Measurements from ENCODE around the gene PIGS.

PIGS gene

GRCh38 chr17:28547623-28548416 lies 23.5 kb downstream of the PIGS start:
- no peaks in the 10 kb centered on the region for H3K9me3 ChIP-seq (ENCODE audit: control extremely low read depth in 1 of 5, control insufficient read depth in 4 of 5, insufficient read depth in 2 of 5, low read depth in 1 of 5, low read length in 4 of 5)
- peaks cover 2 to 34% (median 25%) of the 10 kb centered on the region in 4 experiments for H3K4me1 ChIP-seq (ENCODE audit: control extremely low read depth in 1 of 4, control insufficient read depth in 4 of 4, insufficient read depth in 4 of 4, low read length in 3 of 4)
- peaks cover 0 to 11% (median 0%) of the 10 kb centered on the region in 4 experiments for H3K36me3 ChIP-seq (ENCODE audit: control insufficient read depth in 4 of 4, insufficient read depth in 4 of 4, low read length in 3 of 4)
- POLR2A ChIA-PET: interaction anchor here (0.9 kb wide), 1 partner anchor 44 kb away, joined by 4 read pairs; no protein-coding TSS in a partner anchor
- no peaks in the 10 kb centered on the region for H3K27me3 ChIP-seq (replicated peaks in 2 of 5; ENCODE audit: control insufficient read depth in 4 of 5, insufficient read depth in 5 of 5, low read length in 4 of 5)
- CTCF ChIA-PET: interaction anchor here (0.6 to 4.4 kb wide), 19 partner anchors 9 to 82 kb away, joined by 3 to 32 read pairs (median 5); partner anchors contain the start of gene PIGS
- DNase-seq: peak; percentile 63 to 89 (median 82)
- peak overlapping the region in 1 of 7 experiments; percentile 1 for H3K4me3 ChIP-seq (ENCODE audit: control insufficient read depth in 1 of 7, extremely low read depth in 1 of 7, insufficient read depth in 4 of 7, low read depth in 2 of 7, low read length in 6 of 7)
- WGBS (ENCODE audit: insufficient coverage): 27% methylated on average over 22 of the region's 26 CpGs
- peak overlapping the region in 1 of 2 experiments; percentile 45 for H3K27ac ChIP-seq (ENCODE audit: insufficient read depth in 1 of 2, low read depth in 1 of 2, low read length in 2 of 2, poor library complexity in 1 of 2, severe bottlenecking in 2 of 2)

- peaks cover 0 to 11% (median 0%) of the 10 kb centered on the region in 4 experiments for H3K36me3 ChIP-seq (ENCODE audit: control insufficient read depth in 4 of 4, insufficient read depth in 4 of 4, low read length in 3 of 4)
- no peaks in the 10 kb centered on the region for H3K9me3 ChIP-seq (ENCODE audit: control extremely low read depth in 1 of 5, control insufficient read depth in 4 of 5, insufficient read depth in 2 of 5, low read depth in 1 of 5, low read length in 4 of 5)
- H3K4me1 ChIP-seq (ENCODE audit: control extremely low read depth in 1 of 4, control insufficient read depth in 4 of 4, insufficient read depth in 4 of 4, low read length in 3 of 4): peaks cover 2 to 34% (median 22%) of the 10 kb centered on the region in 4 experiments
- ChIA-PET POLR2A (interaction anchor here (0.9 kb wide), 1 partner anchor 44 kb away, joined by 4 read pairs; no protein-coding TSS in a partner anchor), CTCF (interaction anchor here (0.6 to 4.4 kb wide), 16 partner anchors 10 to 67 kb away, joined by 3 to 32 read pairs (median 5); partner anchors contain the start of gene PIGS)
- peak overlapping the region in 1 of 7 experiments; percentile 1 for H3K4me3 ChIP-seq (ENCODE audit: control insufficient read depth in 1 of 7, extremely low read depth in 1 of 7, insufficient read depth in 4 of 7, low read depth in 2 of 7, low read length in 6 of 7)
- DNase-seq: no peak
- no peaks in the 10 kb centered on the region for H3K27me3 ChIP-seq (replicated peaks in 2 of 5; ENCODE audit: control insufficient read depth in 4 of 5, insufficient read depth in 5 of 5, low read length in 4 of 5)
- 91% methylated on average over 11 of the region's 14 CpGs for WGBS (ENCODE audit: insufficient coverage)
- H3K27ac ChIP-seq (ENCODE audit: insufficient read depth in 1 of 2, low read depth in 1 of 2, low read length in 2 of 2, poor library complexity in 1 of 2, severe bottlenecking in 2 of 2): no peak overlapping the region
Measured at GRCh38 chr17:28547096-28547622, 24.2 kb downstream of the PIGS start.

GRCh38 chr17:28545787-28546415 lies 25.4 kb downstream of the PIGS start:
- H3K4me1 ChIP-seq (ENCODE audit: control extremely low read depth in 1 of 4, control insufficient read depth in 4 of 4, insufficient read depth in 4 of 4, low read length in 3 of 4): peaks cover 2 to 24% (median 16%) of the 10 kb centered on the region in 4 experiments
- H3K4me3 ChIP-seq (ENCODE audit: control insufficient read depth in 1 of 7, extremely low read depth in 1 of 7, insufficient read depth in 4 of 7, low read depth in 2 of 7, low read length in 6 of 7): no peak overlapping the region
- 97% methylated on average over 4 of the region's 6 CpGs for WGBS (ENCODE audit: insufficient coverage)
- no peaks in the 10 kb centered on the region for H3K27me3 ChIP-seq (replicated peaks in 2 of 5; ENCODE audit: control insufficient read depth in 4 of 5, insufficient read depth in 5 of 5, low read length in 4 of 5)
- POLR2A ChIA-PET: interaction anchor here (0.6 kb wide), 1 partner anchor 20 kb away, joined by 3 read pairs; no protein-coding TSS in a partner anchor
- peaks cover 0 to 11% (median 0%) of the 10 kb centered on the region in 4 experiments for H3K36me3 ChIP-seq (ENCODE audit: control insufficient read depth in 4 of 4, insufficient read depth in 4 of 4, low read length in 3 of 4)
- CTCF ChIA-PET: interaction anchor here (1.0 to 4.4 kb wide), 4 partner anchors 10 to 57 kb away, joined by 3 to 32 read pairs (median 14); no protein-coding TSS in a partner anchor
- no peak overlapping the region for H3K27ac ChIP-seq (ENCODE audit: insufficient read depth in 1 of 2, low read depth in 1 of 2, low read length in 2 of 2, poor library complexity in 1 of 2, severe bottlenecking in 2 of 2)
- no peak for DNase-seq
- no peaks in the 10 kb centered on the region for H3K9me3 ChIP-seq (ENCODE audit: control extremely low read depth in 1 of 5, control insufficient read depth in 4 of 5, insufficient read depth in 2 of 5, low read depth in 1 of 5, low read length in 4 of 5)

GRCh38 chr17:28545141-28545503 lies 26.2 kb downstream of the PIGS start:
- no peaks in the 10 kb centered on the region for H3K27me3 ChIP-seq (replicated peaks in 2 of 5; ENCODE audit: control insufficient read depth in 4 of 5, insufficient read depth in 5 of 5, low read length in 4 of 5)
- ChIA-PET POLR2A (no interaction called here), CTCF (interaction anchor here (3.8 kb wide), 1 partner anchor 9 kb away, joined by 23 read pairs; no protein-coding TSS in a partner anchor)
- peaks cover 0 to 11% (median 0%) of the 10 kb centered on the region in 4 experiments for H3K36me3 ChIP-seq (ENCODE audit: control insufficient read depth in 4 of 4, insufficient read depth in 4 of 4, low read length in 3 of 4)
- H3K9me3 ChIP-seq (ENCODE audit: control extremely low read depth in 1 of 5, control insufficient read depth in 4 of 5, insufficient read depth in 2 of 5, low read depth in 1 of 5, low read length in 4 of 5): no peaks in the 10 kb centered on the region
- WGBS (ENCODE audit: insufficient coverage): 89% methylated on average over 2 of the region's 2 CpGs
- no peak overlapping the region for H3K4me3 ChIP-seq (ENCODE audit: control insufficient read depth in 1 of 7, extremely low read depth in 1 of 7, insufficient read depth in 4 of 7, low read depth in 2 of 7, low read length in 6 of 7)
- DNase-seq: no peak
- peaks cover 0 to 22% (median 16%) of the 10 kb centered on the region in 4 experiments for H3K4me1 ChIP-seq (ENCODE audit: control extremely low read depth in 1 of 4, control insufficient read depth in 4 of 4, insufficient read depth in 4 of 4, low read length in 3 of 4)
- H3K27ac ChIP-seq (ENCODE audit: insufficient read depth in 1 of 2, low read depth in 1 of 2, low read length in 2 of 2, poor library complexity in 1 of 2, severe bottlenecking in 2 of 2): no peak overlapping the region

GRCh38 chr17:28544402-28545140 lies 26.8 kb downstream of the PIGS start:
- H3K27me3 ChIP-seq (replicated peaks in 2 of 5; ENCODE audit: control insufficient read depth in 4 of 5, insufficient read depth in 5 of 5, low read length in 4 of 5): no peaks in the 10 kb centered on the region
- peaks cover 0 to 16% (median 14%) of the 10 kb centered on the region in 4 experiments for H3K4me1 ChIP-seq (ENCODE audit: control extremely low read depth in 1 of 4, control insufficient read depth in 4 of 4, insufficient read depth in 4 of 4, low read length in 3 of 4)
- 100% methylated on average over 1 of the region's 4 CpGs for WGBS (ENCODE audit: insufficient coverage)
- H3K9me3 ChIP-seq (ENCODE audit: control extremely low read depth in 1 of 5, control insufficient read depth in 4 of 5, insufficient read depth in 2 of 5, low read depth in 1 of 5, low read length in 4 of 5): no peaks in the 10 kb centered on the region
- no peak overlapping the region for H3K4me3 ChIP-seq (ENCODE audit: control insufficient read depth in 1 of 7, extremely low read depth in 1 of 7, insufficient read depth in 4 of 7, low read depth in 2 of 7, low read length in 6 of 7)
- H3K36me3 ChIP-seq (ENCODE audit: control insufficient read depth in 4 of 4, insufficient read depth in 4 of 4, low read length in 3 of 4): peaks cover 0 to 11% (median 0%) of the 10 kb centered on the region in 4 experiments
- DNase-seq: no peak
- POLR2A ChIA-PET: no interaction called here
- H3K27ac ChIP-seq (ENCODE audit: insufficient read depth in 1 of 2, low read depth in 1 of 2, low read length in 2 of 2, poor library complexity in 1 of 2, severe bottlenecking in 2 of 2): no peak overlapping the region
- CTCF ChIA-PET: no interaction called here

- CTCF ChIA-PET: interaction anchor here (0.6 to 19.4 kb wide), 7 partner anchors 8 to 92 kb away, joined by 3 to 260 read pairs (median 8); partner anchors contain the start of gene PIGS
Measured at GRCh38 chr17:28541439-28541838, 29.9 kb downstream of the PIGS start.

More at GRCh38 chr17:28541439-28541838, 29.9 kb downstream of the PIGS start:
- POLR2A ChIA-PET: no interaction called here
- Histone ChIP-seq H3K27me3 (replicated peaks in 2 of 5; ENCODE audit: control insufficient read depth in 4 of 5, insufficient read depth in 5 of 5, low read length in 4 of 5) (no peaks in the 10 kb centered on the region), H3K9me3 (ENCODE audit: control extremely low read depth in 1 of 5, control insufficient read depth in 4 of 5, insufficient read depth in 2 of 5, low read depth in 1 of 5, low read length in 4 of 5) (no peaks in the 10 kb centered on the region), H3K4me1 (ENCODE audit: control extremely low read depth in 1 of 4, control insufficient read depth in 4 of 4, insufficient read depth in 4 of 4, low read length in 3 of 4) (no peaks in the 10 kb centered on the region), H3K4me3 (ENCODE audit: control insufficient read depth in 1 of 7, extremely low read depth in 1 of 7, insufficient read depth in 4 of 7, low read depth in 2 of 7, low read length in 6 of 7) (no peak overlapping the region), H3K27ac (ENCODE audit: insufficient read depth in 1 of 2, low read depth in 1 of 2, low read length in 2 of 2, poor library complexity in 1 of 2, severe bottlenecking in 2 of 2) (no peak overlapping the region), H3K36me3 (ENCODE audit: control insufficient read depth in 4 of 4, insufficient read depth in 4 of 4, low read length in 3 of 4) (peaks cover 0 to 2% (median 0%) of the 10 kb centered on the region in 4 experiments)
- no peak for DNase-seq
- 95% methylated on average over 4 of the region's 4 CpGs for WGBS (ENCODE audit: insufficient coverage)

Measured in common myeloid progenitor, CD34-positive (primary cell).